Endothelial cell of umbilical vein (primary cell): ENCODE measurements around the gene OR4C6. TPM values are rescaled to one million over a fixed set of nuclear protein-coding genes. Genes with fewer than 3 reads are reported as not detected.

Experiments used
- BruUV-seq: library from RNA; stranded (reverse); fragments of 400-500 nt; replicated peaks from 2 replicates; lab custom pipeline; 2021; lab: Mats Ljungman, UMichigan
- CTCF ChIA-PET: fragments of 300-600, 350-600 bp; sonication (Branson Sonifier 250); formaldehyde crosslinking; loops from one replicate; lab custom pipeline; 2021; ENCODE audit warnings: antibody characterized with exemption, inconsistent platforms; lab: Charles Lee
- POLR2A ChIA-PET: fragments of 300-600, 350-600 bp; sonication (Branson Sonifier 250); formaldehyde crosslinking; loops from one replicate; lab custom pipeline; 2021; ENCODE audit warnings: antibody characterized with exemption, inconsistent platforms; lab: Charles Lee
- DNase-seq: peaks from one replicate; pipeline ENCODE4 v3.0.0-alpha.2; 2011; ENCODE audit warnings: low read depth, low spot score
- FAIRE-seq: peaks from 2 replicates; lab custom pipeline; 2011; peaks lifted over from hg19 to GRCh38; lab: Jason Lieb, UNC
- H2AFZ ChIP-seq: 2 replicates; pipeline ENCODE4 v1.6.0; 2012; ENCODE audit warnings: low read depth, low read length, control low read depth, inconsistent platforms
- H3K27ac ChIP-seq: 2 replicates; pipeline ENCODE4 v1.5.1; 2011; ENCODE audit warnings: low read depth, mild to moderate bottlenecking, control low read depth, low read length, moderate library complexity; ENCODE audit not compliant: insufficient read depth
- H3K27me3 ChIP-seq, 2 experiments: 2 replicates each; pipeline versions ENCODE4 v1.6.0 to v1.6.1; 2011; ENCODE audit warnings: low read length in 2 of 2, mixed read lengths in 1 of 2; ENCODE audit not compliant: control insufficient read depth in 2 of 2, insufficient read depth in 2 of 2
- H3K36me3 ChIP-seq, 2 experiments: 2 replicates in 1 of 2; 3 replicates in 1 of 2; pipeline ENCODE4 v1.5.1; 2011; ENCODE audit warnings: low read length in 2 of 2, mild to moderate bottlenecking in 1 of 2, moderate library complexity in 1 of 2; ENCODE audit not compliant: control insufficient read depth in 2 of 2, insufficient read depth in 2 of 2; ENCODE audit errors: extremely low read depth in 1 of 2
- H3K4me1 ChIP-seq: 3 replicates; pipeline ENCODE4 v1.5.1; 2011; ENCODE audit warnings: mild to moderate bottlenecking, low read length; ENCODE audit not compliant: control insufficient read depth, insufficient read depth; ENCODE audit errors: extremely low read depth
- H3K4me2 ChIP-seq: 2 replicates; pipeline ENCODE4 v1.6.1; 2011; ENCODE audit warnings: low read length, control low read depth, mixed read lengths; ENCODE audit not compliant: insufficient read depth
- H3K4me3 ChIP-seq, 3 experiments: fragments of 200-600 bp in 1 of 3; sonication (generic), shearing (Covaris generic) in 1 of 3; replicated peaks in 1 of 3; 2 replicates each; pipeline ENCODE4 v1.5.1; 2011 to 2016; ENCODE audit warnings: control low read depth in 3 of 3, low read length in 3 of 3, mild to moderate bottlenecking in 2 of 3, inconsistent platforms in 1 of 3, low read depth in 1 of 3, moderate library complexity in 1 of 3; ENCODE audit not compliant: insufficient read depth in 1 of 3
- H3K79me2 ChIP-seq: 2 replicates; pipeline ENCODE4 v1.6.0; 2012; ENCODE audit warnings: low read length, inconsistent platforms; ENCODE audit not compliant: control insufficient read depth, insufficient read depth
- H3K9ac ChIP-seq: replicated peaks from 2 replicates; pipeline ENCODE3; 2011; ENCODE audit warnings: low read length, control low read depth; ENCODE audit not compliant: insufficient read depth; ENCODE audit errors: extremely low read depth
- H3K9me1 ChIP-seq: replicated peaks from 3 replicates; pipeline ENCODE4 v1.6.0; 2011; ENCODE audit warnings: mild to moderate bottlenecking, low read length; ENCODE audit not compliant: control insufficient read depth, insufficient read depth; ENCODE audit errors: extremely low read depth
- H3K9me3 ChIP-seq: replicated peaks from 2 replicates; pipeline ENCODE4 v1.5.1; 2012; ENCODE audit warnings: low read length, inconsistent platforms; ENCODE audit not compliant: control insufficient read depth, insufficient read depth
- H4K20me1 ChIP-seq: replicated peaks from 2 replicates; pipeline ENCODE3; 2011; ENCODE audit warnings: mild to moderate bottlenecking, low read length; ENCODE audit not compliant: control insufficient read depth, insufficient read depth; ENCODE audit errors: extremely low read depth
- EZH2 ChIP-seq: IDR thresholded peaks from 2 replicates; pipeline ENCODE4 v1.6.1; 2012; ENCODE audit warnings: borderline replicate concordance, low read depth, mild to moderate bottlenecking, moderate library complexity, low read length, inconsistent platforms; ENCODE audit not compliant: severe bottlenecking
- FOS ChIP-seq: IDR thresholded peaks from 2 replicates; pipeline ENCODE4 v1.6.1; 2011; ENCODE audit warnings: mild to moderate bottlenecking, low read length, moderate library complexity, borderline replicate concordance; ENCODE audit not compliant: insufficient read depth
- GATA2 ChIP-seq: IDR thresholded peaks from 2 replicates; pipeline ENCODE4 v1.7.0; 2011; ENCODE audit warnings: low read depth, mild to moderate bottlenecking, moderate library complexity, mixed read lengths, low read length; ENCODE audit not compliant: insufficient read length, insufficient read depth
- MAX ChIP-seq: IDR thresholded peaks from 2 replicates; pipeline ENCODE4 v1.6.1; 2011; ENCODE audit not compliant: insufficient read depth, insufficient read length
- MYC ChIP-seq: IDR thresholded peaks from one replicate; pipeline ENCODE4 v1.6.1; 2011; ENCODE audit warnings: mild to moderate bottlenecking, low read depth, low read length
- POLR2A ChIP-seq: IDR thresholded peaks from 2 replicates; pipeline ENCODE4 v1.6.1; 2012; ENCODE audit warnings: low read depth, mild to moderate bottlenecking, control low read depth, low read length
- POLR2AphosphoS5 ChIP-seq: IDR thresholded peaks from 2 replicates; pipeline ENCODE4 v1.6.1; 2012; ENCODE audit warnings: low read depth, mild to moderate bottlenecking, control low read depth, low read length, moderate library complexity; ENCODE audit not compliant: insufficient read depth
- dilution Hi-C: fragments of 300-500 bp; cut with MboI; formaldehyde crosslinking; loops from one replicate; pipeline ENCODE4 v1.15.0; 2019; ENCODE audit warnings: low sequenced_read_pairs; ENCODE audit not compliant: extremely low pct_ligation_motif_present
- intact Hi-C: fragments of 100-400 bp; cut with micrococcal nuclease; formaldehyde crosslinking; loops from one replicate; pipeline ENCODE4 v1.10.0; 2022
- polyA plus RNA-seq, 4 experiments: library from polyadenylated mRNA; depleted of rRNA in 3 of 4; stranded (reverse) in 3 of 4; unstranded in 1 of 4; fragments of >200 nt; gene quantifications; 2 replicates each; pipeline versions ENCODE4 v1.2.1 to v1.2.3, GENCODE V29; 2011 to 2012; ENCODE audit warnings: missing spikeins in 1 of 4
- total RNA-seq: library from RNA; stranded (reverse); gene quantifications from 2 replicates; pipeline ENCODE4 v1.2.3, GENCODE V29; 2021

Gene OR4C6
- total and polyA plus RNA-seq, 2 donors (not counting 3 experiments of a cell fraction or from before 2014, with no cell fraction given) = not detected

- intact Hi-C loops = no loop called here
- H3K4me1 ChIP-seq = no peaks in the 10 kb centered on the region
- no TSS peak for BruUV-seq
- FAIRE-seq (no peak), DNase-seq (no peak)
- H3K27me3 ChIP-seq = no peaks in the 10 kb centered on the region
- H3K9me1 ChIP-seq = no peaks in the 10 kb centered on the region
- H3K79me2 ChIP-seq = no peaks in the 10 kb centered on the region
- H3K9ac ChIP-seq = no peak overlapping the region
- no peaks in the 10 kb centered on the region for H4K20me1 ChIP-seq
- no peak overlapping the region for H3K4me3 ChIP-seq
- TF ChIP-seq POLR2AphosphoS5 = no peak
- no peak for TF ChIP-seq POLR2A
- TF ChIP-seq FOS = no peak
- no peak for TF ChIP-seq EZH2
- no peak for TF ChIP-seq MYC
- no peak for TF ChIP-seq GATA2
- no peak overlapping the region for H2AFZ ChIP-seq
- no peak overlapping the region for H3K4me2 ChIP-seq
- peaks cover 13% of the 10 kb centered on the region for H3K9me3 ChIP-seq
- dilution Hi-C loops = no loop called here
- ChIA-PET CTCF (no interaction called here), POLR2A (no interaction called here)
- no peak overlapping the region for H3K27ac ChIP-seq
- no peaks in the 10 kb centered on the region for H3K36me3 ChIP-seq
Observed at GRCh38 chr11:55652560-55652959, 9.4 kb upstream of the OR4C6 start.

- BruUV-seq = no TSS peak
- TF ChIP-seq MAX = no peak
- intact Hi-C loops = no loop called here
Observed at GRCh38 chr11:55655096-55655495, 6.9 kb upstream of the OR4C6 start.

More at GRCh38 chr11:55655096-55655495, 6.9 kb upstream of the OR4C6 start:
- dilution Hi-C loops = no loop called here
- H3K4me3 ChIP-seq = no peak overlapping the region
- POLR2A ChIA-PET = no interaction called here
- H3K4me2 ChIP-seq = no peak overlapping the region
- H3K9ac ChIP-seq = no peak overlapping the region
- peaks cover 11% of the 10 kb centered on the region for H3K9me3 ChIP-seq
- H3K9me1 ChIP-seq = no peaks in the 10 kb centered on the region
- DNase-seq (no peak), FAIRE-seq (no peak)
- CTCF ChIA-PET = no interaction called here
- no peaks in the 10 kb centered on the region for H3K79me2 ChIP-seq
- no peaks in the 10 kb centered on the region for H3K27me3 ChIP-seq
- H3K36me3 ChIP-seq = no peaks in the 10 kb centered on the region
- no peak overlapping the region for H3K27ac ChIP-seq
- no peaks in the 10 kb centered on the region for H4K20me1 ChIP-seq
- no peak overlapping the region for H2AFZ ChIP-seq
- no peaks in the 10 kb centered on the region for H3K4me1 ChIP-seq
